Islet of Langerhans (tissue), 1 donor: ENCODE results near the gene AKIRIN1.
"Not testable (repeated sequence)": the region's sequence is repeated elsewhere in the genome, so short reads cannot be mapped to it uniquely, and the experiment has no call there.

Experiments
- FAIRE-seq: peaks from one replicate; lab custom pipeline; 2011; peaks lifted over from hg19 to GRCh38; lab: Jason Lieb, UNC

AKIRIN1 gene

DNA sequence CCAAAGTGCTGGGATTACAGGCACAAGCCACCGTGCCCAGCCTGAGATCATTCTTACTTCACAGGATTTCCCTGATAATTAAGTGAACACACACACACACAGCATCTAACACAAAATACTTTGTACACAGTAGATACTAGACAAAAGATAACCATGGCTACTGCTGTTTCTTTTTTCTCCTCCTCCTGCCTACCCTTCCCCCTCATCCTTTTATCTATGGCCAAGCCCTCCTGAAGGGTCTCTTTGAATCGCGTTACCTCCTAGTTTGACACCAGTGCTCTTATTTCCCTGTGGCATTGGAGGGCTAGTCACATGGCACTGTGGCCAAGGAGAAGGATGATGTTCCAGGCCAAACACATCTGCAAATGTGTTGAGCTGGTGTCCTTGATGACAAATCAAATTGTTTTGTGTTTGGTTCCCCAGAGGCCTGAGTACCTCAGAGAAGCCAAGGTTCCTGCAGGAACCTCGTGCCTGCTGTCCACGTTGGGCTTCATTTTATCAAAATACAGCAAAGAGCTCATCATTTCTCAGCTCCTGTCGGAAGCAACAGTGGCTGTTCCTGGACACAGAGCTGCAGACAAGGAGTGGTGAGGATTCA lies 55.6 kb downstream of the AKIRIN1 start:
- FAIRE-seq, result no peak

DNA sequence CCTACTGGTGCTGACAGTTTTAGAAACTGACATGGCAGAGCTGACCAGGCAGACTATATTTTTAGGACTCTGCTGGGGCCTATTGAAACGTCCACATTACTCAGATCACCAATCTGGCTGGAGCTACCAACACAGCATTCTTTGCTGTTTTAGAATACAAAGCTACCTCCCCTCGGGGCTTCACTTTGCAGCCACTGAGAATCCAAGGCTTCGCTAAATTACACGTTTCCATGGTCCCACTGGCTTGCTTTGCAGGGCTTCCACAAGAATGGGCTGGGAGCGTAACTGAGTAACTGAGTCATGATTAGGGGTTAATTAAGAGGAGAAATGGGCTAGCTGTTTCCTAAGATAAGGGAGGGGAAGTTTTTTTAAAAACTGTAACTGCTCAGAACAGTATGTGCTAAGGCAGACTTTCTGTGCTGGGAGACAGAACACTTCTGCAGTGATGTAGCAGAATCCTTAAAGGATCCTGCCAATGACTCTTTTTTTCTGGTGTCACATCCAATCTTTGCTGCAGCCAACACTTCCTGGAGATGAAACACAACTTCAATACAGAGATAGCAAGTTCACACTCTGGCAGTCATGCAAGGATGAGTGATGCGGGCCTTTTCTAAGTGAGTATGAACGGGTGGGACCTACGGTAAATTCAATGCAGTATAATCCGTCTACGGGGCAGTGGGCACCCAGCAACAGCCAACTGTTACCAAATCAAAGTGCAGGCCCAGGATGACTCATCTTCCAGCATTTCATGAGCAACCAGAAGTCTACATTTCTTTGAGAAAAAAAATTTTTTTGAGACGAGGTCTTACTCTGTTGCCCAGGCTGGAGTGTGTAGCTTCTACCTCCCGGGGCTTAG lies 56.5 kb downstream of the AKIRIN1 start:
- FAIRE-seq, result no peak

GRCh38 chr1:39048745-39049370 lies 57.8 kb downstream of the AKIRIN1 start:
- no peak for FAIRE-seq

- FAIRE-seq, result no peak
These were observed 58.9 kb downstream of the AKIRIN1 start for GRCh38 chr1:39050001-39050400.

DNA sequence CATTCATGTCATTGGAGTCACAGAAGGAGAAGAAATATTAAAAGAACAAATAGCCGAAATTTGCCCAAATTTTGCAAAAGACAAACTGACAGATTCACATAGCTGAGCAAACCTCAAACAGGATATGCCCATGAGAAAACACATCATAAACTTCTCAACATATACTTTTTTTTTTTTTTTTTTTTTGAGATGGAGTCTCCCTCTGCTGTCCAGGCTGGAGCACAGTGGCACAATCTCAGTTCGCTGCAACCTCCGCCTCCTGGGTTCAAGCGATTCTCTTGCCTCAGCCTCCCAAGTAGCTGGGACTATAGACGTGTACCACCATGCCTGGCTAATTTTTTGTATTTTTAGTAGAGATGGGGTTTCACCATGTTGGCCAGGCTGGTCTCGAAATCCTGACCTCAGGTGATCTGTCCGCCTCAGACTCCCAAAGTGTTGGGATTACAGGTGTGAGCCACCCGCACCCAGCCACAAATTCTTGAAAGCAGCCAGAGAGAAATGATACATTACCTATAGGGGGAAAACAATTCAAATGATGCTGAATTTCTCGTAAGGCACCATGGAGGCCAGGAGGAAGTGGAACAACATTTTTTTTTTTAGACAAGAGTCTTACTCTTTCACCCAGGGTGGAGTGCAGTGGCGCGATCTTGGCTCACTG lies 60.2 kb downstream of the AKIRIN1 start:
- FAIRE-seq, result not testable (repeated sequence)

DNA sequence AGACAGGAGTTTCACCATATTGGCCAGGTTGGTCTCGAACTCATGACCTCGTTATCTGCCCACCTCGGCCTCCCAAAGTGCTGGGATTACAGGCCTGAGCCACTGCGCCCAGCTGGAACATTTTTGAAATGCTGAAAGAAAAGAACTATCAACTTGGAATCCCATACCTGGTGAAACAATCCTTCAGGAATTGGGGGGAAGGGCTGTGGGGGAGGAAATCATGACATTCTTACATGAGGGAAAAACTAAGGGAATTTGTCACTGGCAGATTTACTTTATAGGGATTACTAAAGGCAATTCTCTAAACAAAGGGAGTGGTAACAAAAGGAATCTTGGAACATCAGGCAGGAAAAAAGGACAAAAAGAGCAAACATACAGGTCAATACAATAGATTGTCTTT lies 60.9 kb downstream of the AKIRIN1 start:
- no peak for FAIRE-seq

- FAIRE-seq, result not testable (repeated sequence)
These were observed 64.2 kb downstream of the AKIRIN1 start for GRCh38 chr1:39055213-39055710.
